D341Med (cell line): ENCODE results near the gene HLA-DRA.
"Not testable (repeated sequence)": the region's sequence is repeated elsewhere in the genome, so short reads cannot be mapped to it uniquely, and the experiment has no call there.

Source experiments
- DNase-seq: peaks from one replicate; pipeline ENCODE4 v3.0.0; 2012; ENCODE audit warnings: low spot score

The HLA-DRA gene

GRCh38 chr6:32431142-32431541 is 8.5 kb upstream of the HLA-DRA start:
- DNase-seq, result no peak

GRCh38 chr6:32432050-32432450 is 7.6 kb upstream of the HLA-DRA start:
- no peak for DNase-seq

GRCh38 chr6:32433950-32434349 is 5.7 kb upstream of the HLA-DRA start:
- not testable (repeated sequence) for DNase-seq

- DNase-seq, result no peak
Measured at GRCh38 chr6:32436186-32436585, 3.5 kb upstream of the HLA-DRA start.

GRCh38 chr6:32436995-32437836 is 2.5 kb upstream of the HLA-DRA start:
- DNase-seq, result no peak

- no peak for DNase-seq
Measured at GRCh38 chr6:32439139-32439538, 548 bp upstream of the HLA-DRA start.

- no peak for DNase-seq
Measured at GRCh38 chr6:32442243-32442667, 2.6 kb downstream of the HLA-DRA start.

GRCh38 chr6:32442977-32443552 is 3.4 kb downstream of the HLA-DRA start:
- DNase-seq, result no peak

GRCh38 chr6:32444433-32444832 is 4.7 kb downstream of the HLA-DRA start:
- no peak for DNase-seq

GRCh38 chr6:32445321-32445854 is 5.7 kb downstream of the HLA-DRA start:
- no peak for DNase-seq

GRCh38 chr6:32447932-32448331 is 8.2 kb downstream of the HLA-DRA start:
- no peak for DNase-seq

- DNase-seq, result no peak
Measured at GRCh38 chr6:32449088-32449736, 9.5 kb downstream of the HLA-DRA start.

- DNase-seq, result no peak
Measured at GRCh38 chr6:32457054-32457453, 17.4 kb downstream of the HLA-DRA start.

GRCh38 chr6:32459781-32460424 is 20.2 kb downstream of the HLA-DRA start:
- no peak for DNase-seq

GRCh38 chr6:32460528-32460927 is 20.8 kb downstream of the HLA-DRA start:
- no peak for DNase-seq

GRCh38 chr6:32461493-32461892 is 21.8 kb downstream of the HLA-DRA start:
- no peak for DNase-seq

- DNase-seq, result no peak
Measured at GRCh38 chr6:32462609-32463008, 22.9 kb downstream of the HLA-DRA start.

GRCh38 chr6:32467743-32468503 is 28.2 kb downstream of the HLA-DRA start:
- not testable (repeated sequence) for DNase-seq

- no peak for DNase-seq
Measured at GRCh38 chr6:32472781-32473375, 33.2 kb downstream of the HLA-DRA start.

- DNase-seq, result not testable (repeated sequence)
Measured at GRCh38 chr6:32473376-32474348, 34.0 kb downstream of the HLA-DRA start.
